Stimulated activated CD8-positive, alpha-beta memory T cell treated with anti-CD3 and anti-CD28 coated beads, Interleukin-7, amount 100 ng/mL, for 48 hours (primary cell): Measurements from ENCODE around the gene PLA2G4D.
"Not testable (repeated sequence)": the region's sequence is repeated elsewhere in the genome, so short reads cannot be mapped to it uniquely, and the experiment has no call there.

Experiments
- DNase-seq, 2 donors: peaks; one replicate each; pipeline ENCODE4 v3.0.0-alpha.2; 2020; ENCODE audit warnings: low read depth in 1 of 2; ENCODE audit errors: extremely low read depth in 1 of 2

Gene PLA2G4D

DNA sequence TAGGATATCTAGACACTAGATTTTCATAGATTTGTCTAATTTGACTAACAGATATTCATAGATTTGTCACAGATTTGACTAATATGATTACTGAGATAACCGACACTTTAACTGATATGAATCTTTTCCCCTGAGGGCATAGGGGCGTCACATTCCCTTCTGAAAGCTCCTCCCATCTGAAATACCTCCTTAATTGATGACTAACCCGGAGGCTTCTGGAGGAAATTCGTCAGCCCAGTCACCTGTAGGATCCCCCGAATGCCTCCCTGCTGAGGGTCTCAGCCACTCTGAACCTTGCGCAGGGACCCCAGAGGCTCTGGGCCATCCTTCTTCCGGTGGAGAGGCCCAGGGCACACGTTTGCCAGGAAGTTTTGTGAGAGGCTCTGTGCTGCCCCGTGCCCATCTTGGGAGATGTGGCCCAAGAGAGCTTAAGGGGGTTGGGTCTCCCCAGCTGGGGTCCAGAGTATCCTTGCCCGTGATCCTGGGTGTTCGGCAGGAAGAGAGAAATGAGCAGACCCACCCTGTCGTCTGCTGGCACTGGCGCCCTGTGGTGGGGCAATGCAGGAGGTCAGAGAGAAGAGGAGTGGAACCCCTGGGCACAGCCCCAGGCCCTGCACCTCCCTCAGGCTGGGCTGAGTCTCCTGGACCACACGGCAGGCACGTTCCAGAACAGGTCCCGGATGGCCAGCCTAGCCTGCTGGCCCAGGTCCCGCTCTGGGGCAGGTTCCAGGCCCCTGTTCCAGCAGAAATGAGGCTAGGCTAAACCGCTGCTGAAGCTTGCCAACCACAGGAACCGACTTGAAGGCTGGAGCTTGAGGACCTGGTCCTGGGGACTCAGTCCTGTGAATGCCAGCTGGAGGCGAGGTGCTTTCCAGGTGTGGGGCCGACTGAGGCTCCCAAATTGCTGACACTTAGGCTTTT lies 1.7 kb downstream of the PLA2G4D start:
- DNase-seq = no peak

DNA sequence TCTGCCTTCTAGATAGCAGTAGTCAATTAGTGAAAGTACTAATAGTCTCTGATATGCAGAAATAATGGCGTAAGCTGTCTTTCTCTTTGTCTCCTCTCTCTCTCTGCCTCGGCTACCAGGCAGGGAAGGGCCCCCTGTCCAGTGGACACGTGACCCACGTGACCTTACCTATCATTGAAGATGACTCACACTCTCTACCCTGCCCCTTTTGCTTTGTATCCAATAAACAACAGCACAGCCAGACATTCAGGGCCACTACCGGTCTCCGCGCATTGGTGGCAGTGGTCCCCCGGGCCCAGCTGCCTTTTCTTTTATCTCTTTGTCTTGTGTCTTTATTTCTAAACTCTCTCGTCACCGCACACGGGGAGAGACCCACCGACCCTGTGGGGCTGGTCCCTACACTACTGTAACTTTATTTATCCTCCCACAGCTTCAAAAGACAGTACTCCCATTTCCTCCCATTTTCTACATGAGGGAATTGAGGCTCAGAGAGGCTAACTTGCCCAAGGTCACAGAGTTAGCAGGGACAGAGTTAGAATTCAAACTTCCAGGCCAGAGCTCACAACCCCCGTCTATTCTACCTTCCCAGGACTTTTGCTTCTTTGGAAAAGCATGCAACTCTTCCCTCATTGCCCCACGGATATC lies 2.5 kb downstream of the PLA2G4D start:
- DNase-seq = not testable (repeated sequence)

DNA sequence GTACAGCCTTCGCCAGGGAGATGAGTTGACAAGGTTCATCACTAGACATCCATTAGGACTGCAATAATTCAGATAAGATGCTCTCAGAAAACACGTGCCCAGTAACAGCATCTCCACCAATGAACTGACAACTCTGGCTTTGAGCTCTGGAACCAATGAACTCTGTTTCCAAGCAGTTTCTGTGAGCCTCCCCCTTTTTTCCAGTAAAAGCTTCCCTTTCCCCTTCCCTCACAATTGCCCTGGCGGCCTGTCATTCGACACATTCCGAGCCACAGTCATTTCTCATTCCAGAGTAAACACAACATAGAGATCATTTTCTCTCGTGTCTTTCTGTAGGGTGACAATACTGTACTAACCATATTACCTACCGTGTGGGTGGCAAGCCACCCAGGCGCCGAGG lies 3.6 kb downstream of the PLA2G4D start:
- DNase-seq = no peak

DNA sequence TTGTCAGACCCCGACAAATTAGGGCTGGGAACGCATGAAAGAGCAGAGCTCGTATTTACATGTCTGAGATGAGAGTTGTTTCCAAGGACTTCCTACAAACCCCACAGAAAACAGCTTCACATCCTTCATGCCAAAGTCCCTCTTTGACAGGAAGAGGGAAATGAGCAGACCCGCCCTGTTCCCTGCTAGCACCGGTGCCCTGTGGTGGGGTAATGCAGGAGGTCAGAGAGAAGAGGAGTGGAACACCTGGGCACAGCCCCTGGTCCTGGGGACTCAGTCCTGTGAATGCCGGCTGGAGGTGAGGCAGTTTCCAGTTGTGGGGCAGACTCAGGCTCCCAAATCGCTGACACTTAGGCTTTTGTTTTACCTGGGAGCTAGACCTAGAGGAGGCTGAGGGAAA lies 4.0 kb downstream of the PLA2G4D start:
- DNase-seq = no peak

DNA sequence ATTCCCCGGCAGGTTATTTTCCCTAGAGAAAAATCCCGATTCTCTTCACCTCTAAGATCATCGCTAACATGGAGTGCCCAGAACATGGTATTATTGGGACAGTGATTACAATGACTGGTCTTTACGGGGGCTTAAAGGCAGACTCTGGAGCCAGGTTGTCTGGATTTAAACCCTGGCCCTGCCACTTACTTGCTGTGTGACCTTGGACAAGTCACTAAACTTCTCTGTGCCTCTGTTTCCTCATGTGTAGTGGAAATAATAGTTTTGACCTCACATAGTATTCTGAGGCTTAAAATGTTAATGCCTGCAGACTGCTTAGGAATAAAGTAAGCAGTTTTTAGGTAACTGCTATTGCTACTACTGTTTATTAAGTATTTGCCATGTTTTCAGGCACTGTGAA lies 4.4 kb downstream of the PLA2G4D start:
- DNase-seq = no peak

DNA sequence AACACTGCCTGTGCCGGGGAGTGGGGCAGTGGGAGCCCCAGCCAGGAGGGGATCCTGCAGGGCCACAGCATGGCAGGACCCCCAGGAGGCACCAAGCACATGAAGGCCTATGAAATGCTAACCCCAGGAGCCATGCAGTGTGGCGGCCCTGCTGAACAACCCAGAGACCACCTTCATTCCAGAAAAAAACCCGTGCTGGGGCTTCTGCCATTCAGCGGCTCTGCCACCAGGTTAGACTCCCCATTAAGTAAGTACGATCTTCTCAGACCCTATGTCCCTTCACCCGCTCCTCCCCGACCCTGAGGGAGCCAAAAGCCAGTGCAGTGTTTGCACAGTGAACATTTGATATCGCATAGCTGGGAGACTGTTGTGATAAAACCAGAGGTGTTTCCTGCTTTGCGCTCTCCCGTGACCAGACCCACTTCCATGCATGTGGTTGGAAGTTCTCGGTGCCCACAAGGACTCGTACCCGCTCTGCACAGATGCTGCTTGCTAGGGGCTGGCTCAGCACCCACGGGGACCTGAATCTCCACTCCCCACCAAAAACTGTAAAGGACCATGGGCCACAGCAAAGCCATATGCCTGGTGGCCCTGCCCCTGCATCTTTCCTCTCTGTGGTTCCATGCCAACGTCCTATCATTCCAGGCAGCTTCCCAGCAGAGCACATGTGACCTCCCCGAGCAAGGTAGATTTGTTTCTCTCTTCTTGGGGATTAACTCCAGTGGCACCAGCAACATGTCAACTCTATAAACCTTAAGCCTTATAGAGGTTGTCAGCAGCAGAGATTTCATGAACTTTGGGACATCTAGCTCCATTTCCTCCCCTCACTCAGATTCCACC lies 5.3 kb downstream of the PLA2G4D start:
- no peak for DNase-seq

DNA sequence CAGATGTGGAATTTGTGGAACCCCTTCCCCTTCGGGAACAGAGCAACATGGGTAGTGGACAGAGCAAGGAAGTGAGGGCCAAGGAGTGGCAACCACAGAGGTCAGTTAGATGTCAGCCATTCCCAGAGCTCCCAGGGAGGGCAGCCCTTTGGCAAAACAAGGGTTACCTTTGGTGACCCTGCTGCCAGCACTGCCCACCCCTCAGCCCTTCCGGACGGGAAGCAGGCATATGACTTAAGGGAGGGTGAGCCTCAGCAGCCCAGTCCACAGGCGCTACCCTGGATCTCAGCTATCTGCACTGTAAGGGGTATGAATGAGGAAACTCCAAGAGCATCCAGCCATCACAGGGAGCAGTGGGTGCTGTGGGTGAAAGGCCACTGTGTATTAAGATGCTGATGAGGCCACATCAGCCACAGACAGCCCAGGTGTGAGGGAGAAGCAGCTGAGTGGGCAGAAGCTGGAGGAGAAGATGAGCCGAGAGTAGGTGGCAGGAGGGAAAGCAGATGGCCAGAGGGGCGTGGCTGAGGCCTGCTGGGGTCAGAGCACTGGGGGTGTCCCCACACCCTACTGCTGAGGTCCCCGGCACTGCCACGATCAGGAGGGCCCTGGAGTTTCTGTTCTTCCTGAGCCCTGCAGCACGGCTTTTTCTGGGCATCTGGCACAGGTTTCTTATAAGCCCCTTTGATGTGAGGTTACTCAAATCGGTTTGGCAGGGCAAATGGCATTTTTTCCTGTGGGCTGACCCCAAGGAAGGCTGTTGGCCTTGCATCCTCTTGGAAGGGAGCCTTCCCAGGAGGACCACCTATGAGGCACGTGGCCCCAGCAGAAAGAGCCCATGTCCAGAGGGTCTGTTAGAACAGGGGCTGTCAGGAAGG lies 6.2 kb downstream of the PLA2G4D start:
- DNase-seq = no peak

DNA sequence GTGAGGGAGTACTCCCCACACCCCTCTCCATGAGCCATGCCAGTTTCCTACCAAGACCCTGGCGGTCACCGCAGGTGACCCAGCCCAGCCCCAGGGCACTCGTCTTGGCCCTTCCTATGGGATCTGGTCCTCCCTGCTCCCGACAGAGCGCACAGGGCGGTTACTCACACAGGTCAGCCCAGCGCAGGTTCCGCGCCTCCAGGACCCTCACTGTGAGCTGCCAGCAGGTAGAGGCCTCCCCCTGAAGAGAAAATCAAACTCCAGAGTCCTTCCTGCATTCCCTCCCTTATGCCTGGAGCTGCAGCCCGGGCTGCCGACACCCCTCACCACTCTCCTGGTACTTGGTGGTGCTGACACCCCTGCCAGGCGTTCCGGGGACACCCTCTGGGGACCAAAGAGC lies 6.9 kb downstream of the PLA2G4D start:
- no peak for DNase-seq

DNA sequence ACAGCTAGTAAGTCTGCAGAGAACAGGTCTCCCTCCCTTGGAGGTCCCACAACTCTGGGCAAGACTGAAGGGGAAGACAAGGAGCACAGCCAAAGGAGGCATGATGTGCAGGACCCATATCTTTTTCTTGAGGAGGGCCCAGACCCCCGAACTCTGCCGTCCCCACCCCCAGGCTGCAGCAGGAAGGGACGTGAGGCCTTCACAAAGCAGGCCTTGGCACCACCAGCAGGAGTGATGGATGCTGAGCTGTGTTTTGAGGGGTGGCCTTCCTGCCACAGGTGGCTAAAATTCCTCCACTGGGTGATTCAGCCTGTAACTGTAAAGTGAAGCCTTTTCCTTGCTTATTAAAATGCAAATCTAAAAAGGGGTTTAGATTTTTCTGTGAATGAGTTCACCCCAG lies 8.6 kb downstream of the PLA2G4D start:
- no peak for DNase-seq

DNA sequence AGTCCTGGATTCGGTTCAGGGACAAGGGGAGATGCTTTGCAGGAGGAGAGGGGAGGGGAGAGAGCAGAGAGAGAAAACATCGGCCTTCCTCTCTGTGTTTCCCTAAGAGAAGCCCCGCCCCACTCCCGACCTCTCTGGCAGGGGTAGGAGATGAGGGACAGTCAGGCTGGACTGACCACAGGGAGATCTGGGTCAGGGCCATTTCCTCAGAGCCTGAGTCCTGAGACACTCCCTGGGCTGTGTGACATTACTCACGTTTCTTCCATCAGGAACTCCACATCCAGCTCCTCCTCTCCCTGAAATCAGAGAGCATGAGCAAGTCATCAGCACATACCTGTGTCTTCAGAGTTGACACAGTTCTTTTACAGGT lies 9.1 kb downstream of the PLA2G4D start:
- no peak for DNase-seq

DNA sequence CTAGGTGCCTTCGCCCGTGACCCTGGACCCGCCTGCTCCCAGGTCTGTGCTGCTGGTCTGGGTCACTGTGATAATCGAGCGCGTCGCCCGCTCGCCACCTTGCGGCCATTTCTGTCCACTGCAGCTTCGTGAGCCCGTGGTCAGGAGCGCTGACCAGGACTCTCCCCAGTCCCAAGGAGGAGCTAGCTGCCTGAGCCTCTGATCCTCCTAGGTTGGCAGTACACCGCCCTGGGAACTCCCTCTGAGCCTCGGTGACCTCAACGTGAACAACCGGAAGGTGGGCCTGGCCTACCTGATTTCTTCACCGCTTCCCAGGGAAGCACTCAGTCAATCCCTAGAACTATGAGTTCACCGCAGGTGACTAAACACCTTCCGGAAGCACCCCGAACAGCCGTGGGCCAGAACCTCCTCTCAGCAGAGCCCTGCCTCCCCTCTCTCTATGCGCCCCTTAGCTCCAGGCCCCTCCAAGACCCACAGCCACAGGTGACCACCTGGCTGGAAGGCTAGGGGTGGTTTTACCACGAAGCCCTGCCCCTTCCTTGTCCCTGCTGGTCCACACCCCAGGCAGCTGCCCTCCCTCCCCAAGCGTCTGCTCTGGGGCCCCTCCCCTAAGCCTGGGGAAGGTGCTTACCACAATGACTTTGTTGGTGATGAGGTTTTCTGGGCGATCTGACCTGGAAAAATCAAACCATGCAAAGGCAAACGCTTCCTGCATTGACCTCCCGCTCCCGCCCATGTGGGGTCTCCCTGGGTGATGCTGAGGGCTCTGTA lies 9.7 kb downstream of the PLA2G4D start:
- DNase-seq = peak; percentile 7 to 8

DNA sequence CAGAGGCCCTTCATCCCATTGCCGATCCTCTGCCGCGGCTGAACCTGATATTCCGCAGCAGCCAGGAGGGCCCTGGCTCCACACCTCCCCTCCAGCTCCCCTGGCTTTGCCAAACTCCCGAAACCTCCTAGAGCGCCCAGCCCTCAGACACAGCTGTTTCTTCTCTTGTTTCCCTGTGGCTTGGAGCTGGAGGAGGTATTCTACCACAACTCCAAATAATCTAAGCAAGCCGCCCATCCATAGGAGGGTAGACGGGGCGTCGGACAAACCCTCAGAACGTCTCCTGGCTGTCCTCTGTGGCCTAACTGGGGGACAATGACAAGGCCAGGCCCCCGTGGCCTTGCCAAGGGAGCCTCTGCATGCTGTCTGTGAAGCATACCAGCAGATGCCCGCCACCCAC lies 10.4 kb downstream of the PLA2G4D start:
- DNase-seq = no peak

DNA sequence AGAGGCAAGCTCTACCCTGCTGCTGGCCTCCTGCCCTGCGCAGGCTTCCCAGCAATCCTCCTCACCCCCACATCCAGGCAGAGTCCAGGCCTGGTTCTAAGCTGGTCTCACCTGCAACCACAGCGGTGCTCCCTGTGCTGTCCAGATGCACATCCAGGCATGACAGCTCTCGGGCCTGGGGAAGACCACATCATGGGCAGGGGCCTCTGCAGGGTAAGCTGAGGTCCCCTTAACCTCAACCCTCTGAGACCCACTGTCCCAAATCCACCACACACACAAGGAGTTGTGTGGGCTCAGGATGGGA lies 10.8 kb downstream of the PLA2G4D start:
- DNase-seq = no peak

DNA sequence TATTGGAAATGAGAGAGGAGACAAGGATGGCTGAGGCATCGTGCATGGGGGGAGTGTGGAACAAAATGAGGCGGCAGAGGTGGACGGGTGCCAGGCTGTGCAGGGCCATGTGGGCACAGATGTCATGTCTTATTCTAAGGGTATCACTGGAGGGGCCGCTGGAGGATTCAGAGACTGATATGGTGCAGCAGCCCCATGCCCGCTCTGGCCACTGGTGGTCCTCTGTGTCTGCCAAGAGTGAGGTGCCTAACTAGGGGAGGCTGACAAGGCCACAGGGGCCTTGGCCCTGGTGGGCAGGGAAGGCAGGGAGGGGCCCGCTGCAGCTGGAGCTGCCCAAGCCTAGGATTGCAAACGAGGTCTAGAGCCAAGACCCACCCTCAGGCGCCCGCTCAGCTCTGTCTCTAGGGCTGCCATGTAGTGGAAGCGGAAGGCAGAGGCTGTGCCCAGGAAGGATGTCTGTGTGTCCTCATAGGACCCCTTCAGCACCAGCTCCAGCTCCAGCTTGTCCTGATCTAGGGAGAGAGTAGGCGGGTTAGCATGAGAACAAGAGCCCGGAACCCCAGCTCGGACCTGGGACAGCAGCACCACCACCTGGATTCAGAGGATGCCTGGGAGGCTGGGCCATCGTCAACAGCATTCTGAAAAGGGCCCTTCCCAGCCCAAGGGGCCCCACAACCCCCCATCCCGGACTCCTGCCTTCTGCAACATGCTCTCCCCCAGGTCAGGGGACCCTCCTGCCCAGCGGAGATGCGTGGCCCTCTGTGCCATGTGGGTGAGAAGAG lies 11.3 kb downstream of the PLA2G4D start:
- DNase-seq = no peak

DNA sequence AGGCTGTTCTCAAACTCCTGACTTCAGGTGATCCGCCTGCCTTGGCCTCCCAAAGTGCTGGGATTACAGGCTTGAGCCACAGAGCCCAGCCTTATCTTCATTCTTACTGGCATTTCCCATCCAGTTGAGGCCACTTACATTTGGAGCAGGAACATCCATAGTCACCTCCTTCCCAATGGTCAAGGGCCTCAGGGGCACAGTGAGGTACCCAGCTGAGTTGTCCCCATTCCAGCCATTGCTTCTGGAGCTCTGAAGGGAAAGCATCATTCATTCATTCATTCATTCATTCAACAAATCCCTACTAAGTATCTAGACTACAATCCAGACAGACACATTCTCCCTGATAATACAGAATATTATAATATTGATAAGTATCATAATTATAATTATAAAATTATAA lies 12.2 kb downstream of the PLA2G4D start:
- no peak for DNase-seq

DNA sequence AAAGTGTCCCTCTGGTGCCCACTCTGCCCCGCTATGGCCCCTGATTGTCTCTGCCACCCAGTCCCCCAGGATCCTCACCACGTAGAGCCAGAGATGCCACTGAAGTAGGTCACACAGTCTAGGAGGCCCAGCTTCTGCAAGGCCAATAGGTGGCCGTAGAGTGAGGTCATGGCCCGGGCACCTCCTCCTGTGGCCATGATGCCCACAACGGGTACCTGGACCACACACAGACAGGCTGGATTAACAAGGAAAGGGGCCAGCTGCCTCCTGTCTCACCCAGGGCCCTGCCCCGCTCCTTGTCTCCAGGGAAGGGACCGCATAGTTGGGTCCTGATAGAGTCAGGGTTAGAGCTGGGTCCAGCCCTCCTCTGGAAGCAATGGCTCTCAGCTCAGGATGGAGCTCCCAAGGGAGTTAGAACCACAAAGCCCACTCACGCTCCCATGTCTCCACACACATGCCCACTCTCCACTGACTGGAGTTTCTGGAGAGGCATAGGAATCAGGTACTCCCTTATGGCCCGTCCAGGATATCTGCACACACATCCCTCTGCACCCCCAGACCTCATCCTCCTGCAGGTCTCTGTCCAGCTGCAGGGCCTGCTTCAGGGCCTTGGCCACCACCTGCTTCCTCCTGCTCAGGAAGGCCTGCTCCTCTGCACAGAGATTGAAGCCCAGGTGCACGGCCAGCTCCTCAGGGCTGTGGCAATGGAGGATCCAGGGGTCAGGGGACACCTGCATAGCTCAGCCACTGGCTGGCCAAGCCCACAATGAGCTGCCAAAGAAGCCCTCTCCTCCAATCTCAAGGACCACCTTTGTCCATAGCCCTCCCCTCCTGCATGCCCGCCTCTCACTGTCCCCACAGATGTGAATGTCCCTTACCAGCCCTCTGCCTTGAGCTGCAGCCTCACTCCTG lies 13.2 kb downstream of the PLA2G4D start:
- DNase-seq = no peak

DNA sequence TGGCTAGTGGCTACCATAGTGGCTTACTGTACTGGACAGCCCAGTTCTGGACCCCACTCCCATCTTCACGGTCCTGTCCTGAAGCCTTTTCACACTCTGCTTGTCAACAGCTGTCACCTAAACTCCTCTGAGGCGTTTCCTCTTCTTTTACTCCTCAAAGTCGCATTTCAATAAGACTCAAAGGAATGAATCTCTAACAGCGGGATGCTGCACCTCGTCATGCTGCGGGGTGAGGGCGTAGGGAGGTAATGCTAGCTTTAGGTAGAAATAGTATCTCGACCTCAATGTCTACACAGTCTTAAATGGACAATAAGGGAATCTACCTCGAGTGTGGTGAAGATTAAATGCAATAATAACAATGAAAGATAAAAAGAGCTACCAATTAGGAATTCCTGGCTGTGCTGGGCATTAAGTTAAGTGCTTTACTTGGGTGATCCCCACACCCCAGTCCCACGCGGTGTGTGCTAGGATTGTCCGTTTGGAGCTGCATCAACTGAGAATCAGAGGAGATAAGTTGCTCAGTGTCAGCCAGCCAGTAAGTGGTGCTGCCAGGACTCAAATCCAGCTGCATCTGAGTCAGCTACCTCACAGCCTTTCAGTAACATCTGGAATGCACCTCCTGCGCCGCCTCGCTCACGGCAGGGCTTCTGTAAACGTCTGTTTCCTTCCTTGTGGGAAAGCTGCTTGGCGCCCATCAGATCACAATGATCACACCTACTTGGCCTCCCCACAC lies 14.0 kb downstream of the PLA2G4D start:
- DNase-seq = no peak
